Thymus (tissue), 11 donors: Measurements from ENCODE around the gene SLCO3A1. TPM values are rescaled to one million over a fixed set of nuclear protein-coding genes. Genes with fewer than 3 reads are reported as not detected.

Source experiments
- DNase-seq, 9 donors: peaks; one replicate each; pipeline ENCODE4 v3.0.0-alpha.2; 2013; ENCODE audit warnings: low spot score in 9 of 9, low read depth in 6 of 9, missing footprints in 1 of 9
- H3K27ac ChIP-seq, 2 donors: one replicate each; pipeline ENCODE4 v1.5.1; 2013; ENCODE audit warnings: control low read depth in 1 of 2, low read depth in 1 of 2, low read length in 1 of 2, mild to moderate bottlenecking in 1 of 2, moderate library complexity in 1 of 2
- H3K27me3 ChIP-seq, 2 donors: one replicate each; pipeline ENCODE4 v1.5.1; 2013; ENCODE audit warnings: low read length in 1 of 2; ENCODE audit not compliant: control insufficient read depth in 2 of 2, insufficient read depth in 1 of 2
- H3K36me3 ChIP-seq, 2 donors: one replicate each; pipeline ENCODE4 v1.5.1; 2013; ENCODE audit warnings: low read length in 1 of 2, mild to moderate bottlenecking in 1 of 2, moderate library complexity in 1 of 2; ENCODE audit not compliant: control insufficient read depth in 2 of 2, insufficient read depth in 2 of 2
- H3K4me1 ChIP-seq, 2 donors: one replicate each; pipeline ENCODE4 v1.5.1; 2013; ENCODE audit warnings: low read length in 2 of 2; ENCODE audit not compliant: control insufficient read depth in 2 of 2, insufficient read depth in 2 of 2
- H3K4me3 ChIP-seq, 2 donors: one replicate each; pipeline ENCODE4 v1.5.1; 2013; ENCODE audit warnings: low read length in 2 of 2, control low read depth in 1 of 2, mild to moderate bottlenecking in 1 of 2
- H3K9me3 ChIP-seq, 2 donors: one replicate each; pipeline ENCODE4 v1.5.1; 2013; ENCODE audit warnings: low read length in 1 of 2, mild to moderate bottlenecking in 1 of 2; ENCODE audit not compliant: control insufficient read depth in 2 of 2, insufficient read depth in 1 of 2
- WGBS: extraction: QIAGEN DNeasy Blood & Tissue Kit; methylation state at CpG from one replicate; pipeline ENCODE4 v1.1.7; 2013; 5-methylcytosine and 5-hydroxymethylcytosine counted together
- polyA plus RNA-seq: library from polyadenylated mRNA; stranded (reverse); fragments of 200-250 nt; gene quantifications from one replicate; pipeline ENCODE4 v1.2.3, GENCODE V29; 2013
- total RNA-seq: library from RNA; stranded (reverse); fragments of 120-200 nt; gene quantifications from one replicate; pipeline ENCODE4 v1.2.4, GENCODE V29; 2013
- donor health status: healthy.

SLCO3A1 gene
- total and polyA plus RNA-seq, 2 donors = 1.6 to 7.9 TPM

- Histone ChIP-seq H3K9me3 (no peaks in the 10 kb centered on the region), H3K27me3 (no peaks in the 10 kb centered on the region), H3K4me1 (no peaks in the 10 kb centered on the region), H3K36me3 (no peaks in the 10 kb centered on the region), H3K27ac (no peak overlapping the region), H3K4me3 (no peak overlapping the region)
- 93% methylated on average over 10 of the region's 10 CpGs for WGBS
- no peak for DNase-seq
These were observed 172.3 kb downstream of the SLCO3A1 start for GRCh38 chr15:92025706-92026270.

GRCh38 chr15:92028389-92028724, 174.8 kb downstream of the SLCO3A1 start:
- Histone ChIP-seq H3K27ac (no peak overlapping the region), H3K4me1 (no peaks in the 10 kb centered on the region), H3K36me3 (no peaks in the 10 kb centered on the region), H3K4me3 (no peak overlapping the region), H3K27me3 (no peaks in the 10 kb centered on the region), H3K9me3 (no peaks in the 10 kb centered on the region)
- 98% methylated on average over 4 of the region's 4 CpGs for WGBS
- no peak for DNase-seq

- no peak overlapping the region for H3K27ac ChIP-seq
- H3K27me3 ChIP-seq = no peaks in the 10 kb centered on the region
- H3K36me3 ChIP-seq = no peaks in the 10 kb centered on the region
- DNase-seq = no peak
- no peak overlapping the region for H3K4me3 ChIP-seq
- H3K4me1 ChIP-seq = no peaks in the 10 kb centered on the region
- 88% methylated on average over 10 of the region's 10 CpGs for WGBS
- no peaks in the 10 kb centered on the region for H3K9me3 ChIP-seq
These were observed 176.3 kb downstream of the SLCO3A1 start for GRCh38 chr15:92029767-92030166.

GRCh38 chr15:92033314-92033713, 179.8 kb downstream of the SLCO3A1 start:
- DNase-seq = no peak
- Histone ChIP-seq H3K4me1 (no peaks in the 10 kb centered on the region), H3K9me3 (no peaks in the 10 kb centered on the region), H3K27ac (no peak overlapping the region), H3K4me3 (no peak overlapping the region), H3K36me3 (no peaks in the 10 kb centered on the region), H3K27me3 (no peaks in the 10 kb centered on the region)
- WGBS = 48% methylated on average over 9 of the region's 9 CpGs

GRCh38 chr15:92033723-92034122, 180.2 kb downstream of the SLCO3A1 start:
- Histone ChIP-seq H3K9me3 (no peaks in the 10 kb centered on the region), H3K27ac (no peak overlapping the region), H3K4me1 (no peaks in the 10 kb centered on the region), H3K4me3 (no peak overlapping the region), H3K27me3 (no peaks in the 10 kb centered on the region), H3K36me3 (no peaks in the 10 kb centered on the region)
- DNase-seq = no peak
- 96% methylated on average over 8 of the region's 8 CpGs for WGBS

- H3K4me1 ChIP-seq = no peaks in the 10 kb centered on the region
- DNase-seq = no peak
- no peak overlapping the region for H3K4me3 ChIP-seq
- H3K9me3 ChIP-seq = no peaks in the 10 kb centered on the region
- no peaks in the 10 kb centered on the region for H3K36me3 ChIP-seq
- no peaks in the 10 kb centered on the region for H3K27me3 ChIP-seq
- 97% methylated on average over 7 of the region's 7 CpGs for WGBS
- no peak overlapping the region for H3K27ac ChIP-seq
These were observed 180.7 kb downstream of the SLCO3A1 start for GRCh38 chr15:92034227-92034626.

- Histone ChIP-seq H3K27ac (no peak overlapping the region), H3K4me3 (no peak overlapping the region), H3K36me3 (no peaks in the 10 kb centered on the region), H3K27me3 (no peaks in the 10 kb centered on the region), H3K9me3 (no peaks in the 10 kb centered on the region), H3K4me1 (no peaks in the 10 kb centered on the region)
- 65% methylated on average over 3 of the region's 3 CpGs for WGBS
- DNase-seq = no peak
These were observed 182.0 kb downstream of the SLCO3A1 start for GRCh38 chr15:92035551-92035950.

GRCh38 chr15:92035961-92036360, 182.5 kb downstream of the SLCO3A1 start:
- WGBS = 75% methylated on average over 2 of the region's 2 CpGs
- Histone ChIP-seq H3K4me3 (no peak overlapping the region), H3K27ac (no peak overlapping the region), H3K36me3 (no peaks in the 10 kb centered on the region), H3K4me1 (no peaks in the 10 kb centered on the region), H3K9me3 (no peaks in the 10 kb centered on the region), H3K27me3 (no peaks in the 10 kb centered on the region)
- no peak for DNase-seq

GRCh38 chr15:92037491-92037890, 184.0 kb downstream of the SLCO3A1 start:
- Histone ChIP-seq H3K27me3 (no peaks in the 10 kb centered on the region), H3K27ac (no peak overlapping the region), H3K4me1 (no peaks in the 10 kb centered on the region), H3K36me3 (no peaks in the 10 kb centered on the region), H3K9me3 (no peaks in the 10 kb centered on the region), H3K4me3 (no peak overlapping the region)
- no peak for DNase-seq
- 22% methylated on average over 1 of the region's 1 CpG for WGBS

GRCh38 chr15:92040350-92040749, 186.8 kb downstream of the SLCO3A1 start:
- DNase-seq = no peak
- Histone ChIP-seq H3K27me3 (no peaks in the 10 kb centered on the region), H3K36me3 (no peaks in the 10 kb centered on the region), H3K27ac (no peak overlapping the region), H3K4me1 (peaks cover 0 to 11% of the 10 kb centered on the region in 2 donors), H3K9me3 (no peaks in the 10 kb centered on the region), H3K4me3 (no peak overlapping the region)
- WGBS = 91% methylated on average over 1 of the region's 1 CpG
